T-helper 2 cell treated with Interferon-gamma antibody and Interleukin-4, amounts not matched to agents 5 μg/mL and 100 μg/mL, for 36 hours (primary cell): Measurements from ENCODE around the gene LCORL.
A peak's percentile ranks its signal among the peaks of the same experiment; 100 is the strongest.
"Not testable (repeated sequence)": the region's sequence is repeated elsewhere in the genome, so short reads cannot be mapped to it uniquely, and the experiment has no call there.

ENCODE experiments used
- DNase-seq: peaks from one replicate; pipeline ENCODE4 v3.0.0; 2021; ENCODE audit warnings: low spot score
- H3K27ac Mint-ChIP-seq: one replicate; pipeline ENCODE4 v1.8.0; 2021; ENCODE audit warnings: mild to moderate bottlenecking, mixed read lengths
- H3K27me3 Mint-ChIP-seq: one replicate; pipeline ENCODE4 v1.8.0; 2021; ENCODE audit warnings: low read depth, mixed read lengths
- H3K36me3 Mint-ChIP-seq: one replicate; pipeline ENCODE4 v1.8.0; 2021; ENCODE audit warnings: low read depth, mixed read lengths
- H3K4me1 Mint-ChIP-seq: one replicate; pipeline ENCODE4 v1.8.0; 2021; ENCODE audit warnings: low read depth, mixed read lengths
- H3K4me3 Mint-ChIP-seq: one replicate; pipeline ENCODE4 v1.8.0; 2022; ENCODE audit warnings: mild to moderate bottlenecking, moderate library complexity, mixed read lengths
- H3K9me3 Mint-ChIP-seq: one replicate; pipeline ENCODE4 v1.8.0; 2021; ENCODE audit warnings: mixed read lengths

Gene LCORL

GRCh38 chr4:18036369-18036768, 14.8 kb upstream of the LCORL start:
- H3K27me3 Mint-ChIP-seq, result peaks cover 28% of the 10 kb centered on the region
- H3K4me1 Mint-ChIP-seq, H3K27ac Mint-ChIP-seq, DNase-seq, H3K9me3 Mint-ChIP-seq, H3K36me3 Mint-ChIP-seq, H3K4me3 Mint-ChIP-seq: not testable (repeated sequence)

GRCh38 chr4:18034099-18034498, 12.5 kb upstream of the LCORL start:
- H3K27me3 Mint-ChIP-seq, result peaks cover 34% of the 10 kb centered on the region
- no peaks in the 10 kb centered on the region for H3K4me1 Mint-ChIP-seq
- no peak overlapping the region for H3K27ac Mint-ChIP-seq
- H3K36me3 Mint-ChIP-seq, result no peaks in the 10 kb centered on the region
- no peak overlapping the region for H3K4me3 Mint-ChIP-seq
- no peaks in the 10 kb centered on the region for H3K9me3 Mint-ChIP-seq
- DNase-seq, result no peak

GRCh38 chr4:18033111-18034085, 11.8 kb upstream of the LCORL start:
- Mint-ChIP-seq H3K27ac (no peak overlapping the region), H3K4me3 (no peak overlapping the region), H3K36me3 (no peaks in the 10 kb centered on the region), H3K27me3 (peaks cover 33% of the 10 kb centered on the region), H3K9me3 (no peaks in the 10 kb centered on the region), H3K4me1 (no peaks in the 10 kb centered on the region)
- no peak for DNase-seq

GRCh38 chr4:18025288-18025687, 3.7 kb upstream of the LCORL start:
- no peak for DNase-seq
- peaks cover 61% of the 10 kb centered on the region for H3K27me3 Mint-ChIP-seq

GRCh38 chr4:18022572-18023050, 1.1 kb upstream of the LCORL start:
- no peak for DNase-seq
- Mint-ChIP-seq H3K4me1 (peaks cover 13% of the 10 kb centered on the region), H3K4me3 (peak overlapping the region; percentile 86), H3K9me3 (no peaks in the 10 kb centered on the region), H3K27ac (no peak overlapping the region), H3K27me3 (peaks cover 61% of the 10 kb centered on the region), H3K36me3 (no peaks in the 10 kb centered on the region)

More at GRCh38 chr4:18025288-18025687, 3.7 kb upstream of the LCORL start:
- Mint-ChIP-seq H3K27ac (no peak overlapping the region), H3K4me3 (no peak overlapping the region), H3K9me3 (no peaks in the 10 kb centered on the region), H3K36me3 (no peaks in the 10 kb centered on the region), H3K4me1 (peaks cover 5% of the 10 kb centered on the region)

GRCh38 chr4:18021470-18021719, 160 bp downstream of the LCORL start:
- H3K4me3 Mint-ChIP-seq, result peak overlapping the region; percentile 86
- peak overlapping the region; percentile 80 for H3K27ac Mint-ChIP-seq
- H3K4me1 Mint-ChIP-seq, result peaks cover 13% of the 10 kb centered on the region
- no peaks in the 10 kb centered on the region for H3K9me3 Mint-ChIP-seq
- H3K36me3 Mint-ChIP-seq, result no peaks in the 10 kb centered on the region
- peaks cover 61% of the 10 kb centered on the region for H3K27me3 Mint-ChIP-seq
- no peak for DNase-seq

DNA sequence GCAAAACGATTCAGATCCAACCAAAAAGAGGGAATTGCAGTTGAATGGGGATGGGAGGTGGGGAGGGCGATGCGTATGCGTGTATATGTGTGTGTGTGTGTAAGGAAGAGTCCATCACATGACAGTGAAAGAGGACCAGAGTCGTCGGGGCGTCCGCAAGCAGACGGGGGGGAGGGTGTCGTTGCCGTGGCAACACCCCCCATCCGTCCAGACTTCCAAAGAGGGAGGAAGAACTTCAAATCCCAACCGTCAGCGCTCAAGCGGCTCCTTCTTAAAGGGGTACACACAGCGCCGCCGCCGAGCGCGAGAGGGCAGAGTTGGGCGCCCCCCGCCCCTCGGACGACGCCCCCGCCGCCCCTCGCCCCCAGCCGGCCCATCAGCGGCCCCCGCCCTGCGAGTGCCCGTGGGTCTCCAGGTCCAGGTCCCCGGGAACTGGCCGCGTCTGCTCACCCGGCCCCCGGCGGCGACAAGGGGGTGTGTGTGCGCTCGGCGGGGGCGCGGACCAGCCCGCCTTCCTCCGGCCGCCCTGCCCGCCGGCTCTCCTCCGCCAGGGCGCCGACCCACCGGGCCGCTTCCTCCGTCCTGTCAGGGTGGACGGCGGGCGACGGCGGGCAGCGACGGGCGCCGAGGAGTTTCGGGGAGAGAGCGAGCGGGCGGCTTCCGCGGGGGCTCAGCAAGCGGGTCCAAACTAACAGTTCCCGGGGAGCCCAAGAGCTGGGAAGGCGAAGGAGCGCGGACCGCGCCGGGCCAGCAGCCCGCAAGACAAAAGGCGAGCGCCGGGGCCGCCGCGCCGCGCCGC, 685 bp downstream of the LCORL start:
- peaks cover 13% of the 10 kb centered on the region for H3K4me1 Mint-ChIP-seq

DNA sequence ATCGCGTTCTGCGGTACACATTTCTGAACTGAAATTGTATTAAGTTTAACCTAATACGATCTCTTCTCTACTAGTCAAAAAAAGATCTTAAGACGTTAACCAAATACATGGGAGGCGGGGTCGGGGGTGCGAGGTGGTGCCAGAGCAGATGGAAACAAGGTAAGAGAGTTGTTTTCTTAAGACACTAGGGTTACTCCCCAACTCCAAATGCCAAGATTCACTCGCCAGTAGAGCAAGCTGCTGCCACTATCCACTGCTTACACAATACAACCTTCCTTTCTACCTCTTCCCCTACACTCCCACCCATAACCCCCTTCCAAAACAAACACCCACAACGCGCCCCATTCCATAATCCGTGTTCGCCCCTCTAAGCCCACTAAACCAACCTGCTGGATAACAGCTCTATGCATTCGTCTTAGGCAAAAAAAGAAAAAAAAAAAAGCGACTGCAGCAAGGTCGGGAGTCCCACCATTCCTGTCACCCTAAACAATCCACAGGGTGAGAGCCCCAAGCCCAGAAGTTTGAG, 1.3 kb downstream of the LCORL start:
- Mint-ChIP-seq H3K4me1 (peaks cover 15% of the 10 kb centered on the region), H3K36me3 (no peaks in the 10 kb centered on the region), H3K9me3 (no peaks in the 10 kb centered on the region), H3K4me3 (peak overlapping the region; percentile 88), H3K27ac (peak overlapping the region; percentile 83), H3K27me3 (peaks cover 58% of the 10 kb centered on the region)
- DNase-seq, result peak; percentile 4

More for the DNA sequence above, 685 bp downstream of the LCORL start:
- no peaks in the 10 kb centered on the region for H3K9me3 Mint-ChIP-seq
- peak overlapping the region; percentile 88 for H3K4me3 Mint-ChIP-seq
- H3K27me3 Mint-ChIP-seq, result peaks cover 59% of the 10 kb centered on the region
- no peaks in the 10 kb centered on the region for H3K36me3 Mint-ChIP-seq
- DNase-seq, result peak; percentile 32
- H3K27ac Mint-ChIP-seq, result peak overlapping the region; percentile 83

DNA sequence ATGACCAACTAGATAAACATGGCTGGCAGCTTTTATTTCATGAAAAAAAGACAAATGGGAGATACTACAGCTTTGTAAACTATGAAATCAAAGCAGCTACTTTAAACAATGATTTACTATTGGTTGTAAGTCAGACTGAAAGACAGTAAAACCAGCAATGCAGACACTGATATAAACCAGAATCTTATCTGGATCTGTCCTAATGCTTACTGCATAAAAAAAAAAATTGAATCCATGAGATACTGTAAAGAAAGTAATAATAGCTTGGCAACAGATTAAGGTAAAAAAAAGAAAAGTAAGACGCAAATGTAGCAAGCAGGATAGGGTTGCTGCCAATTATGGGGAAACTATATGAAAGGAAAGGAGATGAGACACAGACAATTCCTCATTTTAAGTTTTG, 7.3 kb downstream of the LCORL start:
- Mint-ChIP-seq H3K27me3 (peaks cover 16% of the 10 kb centered on the region), H3K27ac (no peak overlapping the region), H3K9me3 (no peaks in the 10 kb centered on the region), H3K4me3 (no peak overlapping the region), H3K4me1 (peaks cover 2% of the 10 kb centered on the region), H3K36me3 (no peaks in the 10 kb centered on the region)
- DNase-seq, result no peak

GRCh38 chr4:18012807-18013462, 8.6 kb downstream of the LCORL start:
- Mint-ChIP-seq H3K9me3 (no peaks in the 10 kb centered on the region), H3K4me3 (no peak overlapping the region), H3K36me3 (no peaks in the 10 kb centered on the region), H3K4me1 (peaks cover 2% of the 10 kb centered on the region), H3K27ac (no peak overlapping the region), H3K27me3 (peaks cover 14% of the 10 kb centered on the region)
- no peak for DNase-seq

- Mint-ChIP-seq H3K9me3 (no peaks in the 10 kb centered on the region), H3K36me3 (no peaks in the 10 kb centered on the region)
- no peak for DNase-seq
These were observed 9.3 kb downstream of the LCORL start for GRCh38 chr4:18012134-18012806.

DNA sequence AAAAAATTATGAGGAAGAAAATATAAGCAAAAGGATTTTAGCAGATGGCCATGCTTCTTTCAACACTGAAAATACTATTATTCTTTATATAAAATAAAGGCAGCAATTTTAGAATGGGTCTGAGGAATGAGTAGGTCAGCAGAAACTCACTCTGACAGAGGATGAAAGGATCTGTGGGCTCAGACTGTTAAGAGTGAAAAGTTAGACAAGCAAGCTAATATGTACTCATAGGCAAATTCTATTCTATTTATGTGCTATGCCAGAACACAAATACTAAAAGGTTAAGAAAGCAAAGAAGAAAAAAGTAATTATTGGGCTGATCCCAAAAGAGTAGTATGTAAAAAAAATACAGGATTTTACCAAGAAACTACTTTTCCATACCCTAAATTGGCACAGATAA, 13.9 kb downstream of the LCORL start:
- peaks cover 10% of the 10 kb centered on the region for H3K36me3 Mint-ChIP-seq
- H3K4me1 Mint-ChIP-seq, result no peaks in the 10 kb centered on the region
- no peaks in the 10 kb centered on the region for H3K27me3 Mint-ChIP-seq
- H3K4me3 Mint-ChIP-seq, result no peak overlapping the region
- H3K9me3 Mint-ChIP-seq, result peaks cover 4% of the 10 kb centered on the region
- DNase-seq, result no peak
- H3K27ac Mint-ChIP-seq, result no peak overlapping the region

More at GRCh38 chr4:18012134-18012806, 9.3 kb downstream of the LCORL start:
- peaks cover 2% of the 10 kb centered on the region for H3K4me1 Mint-ChIP-seq
- H3K4me3 Mint-ChIP-seq, result no peak overlapping the region
- peaks cover 9% of the 10 kb centered on the region for H3K27me3 Mint-ChIP-seq
- no peak overlapping the region for H3K27ac Mint-ChIP-seq

GRCh38 chr4:18006432-18006831, 15.1 kb downstream of the LCORL start:
- not testable (repeated sequence) for H3K9me3 Mint-ChIP-seq, H3K4me1 Mint-ChIP-seq, H3K36me3 Mint-ChIP-seq, H3K4me3 Mint-ChIP-seq, H3K27ac Mint-ChIP-seq, H3K27me3 Mint-ChIP-seq
- peak; percentile 9 for DNase-seq
